Measurements from ENCODE around the gene ABHD4.
"Not testable (repeated sequence)": the region's sequence is repeated elsewhere in the genome, so short reads cannot be mapped to it uniquely, and the experiment has no call there.

Gene ABHD4

DNA sequence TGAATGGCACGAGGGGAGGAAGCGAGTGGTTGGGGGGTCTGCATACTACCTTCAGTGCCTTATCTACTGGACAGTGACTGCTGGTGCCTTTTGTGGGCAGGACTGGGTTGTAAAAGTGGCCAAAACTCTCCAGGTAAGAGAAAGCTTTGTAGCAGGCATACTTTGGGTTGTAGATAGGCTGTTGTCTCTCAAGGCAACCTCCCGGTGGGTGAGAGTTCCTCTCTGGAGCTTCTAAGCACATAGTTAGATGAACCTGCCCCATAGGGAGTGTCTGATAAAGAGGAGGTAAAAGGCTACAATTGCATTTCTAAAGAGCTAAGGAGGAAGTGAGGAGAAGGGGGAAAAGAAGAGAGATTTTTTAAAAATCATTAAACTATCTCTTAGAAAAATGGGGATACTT lies 4.9 kb upstream of the ABHD4 start:
- DNase-seq: no peak

DNA sequence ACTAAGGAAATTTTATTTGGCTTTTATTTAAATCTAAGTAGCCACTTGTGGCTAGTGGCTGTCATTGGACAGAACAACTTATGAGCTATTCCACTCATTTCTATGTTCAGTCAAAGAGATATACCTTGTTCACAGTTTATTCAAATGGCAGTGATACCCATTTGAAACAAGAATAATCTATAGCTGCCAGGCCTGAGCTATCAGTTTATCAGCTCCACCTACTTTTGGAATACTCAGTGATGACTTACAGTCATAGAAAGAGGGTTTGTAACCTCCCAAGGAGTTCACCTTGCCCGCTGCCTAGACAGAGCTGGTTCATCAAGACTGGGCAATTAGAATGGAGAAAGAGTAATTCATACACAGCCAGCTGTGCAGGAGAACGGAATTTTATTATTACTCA lies 4.5 kb upstream of the ABHD4 start:
- no peak for DNase-seq

DNA sequence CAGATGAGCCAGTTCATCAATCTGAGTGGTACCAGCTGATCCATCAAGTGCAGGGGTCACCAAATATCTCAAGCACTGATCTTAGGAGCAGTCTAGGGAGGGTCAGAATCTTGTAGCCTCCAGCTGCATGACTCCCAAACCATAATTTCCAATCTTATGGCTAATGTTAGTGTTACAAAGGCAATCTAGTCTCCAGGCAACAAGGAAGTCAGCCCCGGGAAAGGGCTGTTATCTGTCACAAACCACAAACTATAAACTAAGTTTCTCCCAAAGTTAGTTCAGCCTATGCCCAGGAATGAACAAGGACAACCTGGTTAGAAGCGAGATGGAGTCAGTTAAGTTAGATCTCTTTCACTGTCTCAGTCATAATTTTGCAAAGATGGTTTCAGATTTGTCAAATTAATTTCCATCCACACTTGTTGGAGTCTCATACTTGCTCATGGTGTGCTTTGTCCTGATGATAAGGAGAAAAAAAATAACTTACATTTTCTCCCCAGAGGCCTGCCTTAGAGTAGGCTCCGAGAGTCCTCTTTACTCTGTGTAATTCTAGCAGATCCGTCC lies 3.9 kb upstream of the ABHD4 start:
- DNase-seq: no peak

DNA sequence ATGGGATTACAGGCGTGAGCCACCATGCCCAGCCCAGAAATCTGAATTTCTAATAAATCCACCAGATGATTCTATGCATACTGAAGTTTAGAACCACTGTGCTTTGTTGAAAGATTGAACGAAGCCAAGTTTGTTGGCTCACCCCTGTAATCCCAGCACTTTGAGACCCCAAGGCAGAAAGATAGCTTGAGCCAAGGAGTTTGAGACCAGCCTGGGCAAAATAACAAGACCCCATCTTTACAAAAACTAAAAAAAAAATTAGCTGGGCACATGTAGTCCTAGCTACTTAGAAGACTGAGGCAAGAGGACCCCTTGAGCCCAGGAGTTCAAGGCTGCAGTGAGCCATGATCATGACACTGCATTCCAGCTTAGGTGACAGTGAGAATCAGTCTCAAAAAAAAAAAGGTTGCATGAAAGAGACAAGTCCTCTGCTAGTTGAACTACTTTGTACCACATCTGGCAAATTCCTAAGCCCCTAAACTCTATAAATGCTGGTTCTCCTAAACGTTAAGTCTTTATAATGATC lies 1.7 kb upstream of the ABHD4 start:
- no peak for DNase-seq

DNA sequence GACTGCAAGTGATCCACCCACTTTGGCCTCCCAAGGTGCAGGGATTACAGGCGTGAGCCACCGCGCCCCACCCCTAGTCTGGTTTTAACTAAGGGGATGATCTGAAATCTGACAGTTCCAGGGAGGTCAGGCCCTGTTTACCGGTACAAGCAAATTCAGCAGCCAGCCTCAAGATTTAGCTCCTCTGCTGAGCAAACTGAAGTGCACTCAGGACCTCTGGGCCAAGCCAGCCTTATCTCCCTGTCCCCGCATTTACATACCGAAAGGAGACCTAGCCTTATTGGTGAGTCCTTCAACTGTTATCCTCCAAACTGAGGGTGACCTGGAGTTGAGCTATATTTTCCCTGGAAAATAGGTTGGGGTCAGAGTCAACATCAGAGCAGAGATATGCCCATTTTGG lies 835 bp upstream of the ABHD4 start:
- DNase-seq: no peak

DNA sequence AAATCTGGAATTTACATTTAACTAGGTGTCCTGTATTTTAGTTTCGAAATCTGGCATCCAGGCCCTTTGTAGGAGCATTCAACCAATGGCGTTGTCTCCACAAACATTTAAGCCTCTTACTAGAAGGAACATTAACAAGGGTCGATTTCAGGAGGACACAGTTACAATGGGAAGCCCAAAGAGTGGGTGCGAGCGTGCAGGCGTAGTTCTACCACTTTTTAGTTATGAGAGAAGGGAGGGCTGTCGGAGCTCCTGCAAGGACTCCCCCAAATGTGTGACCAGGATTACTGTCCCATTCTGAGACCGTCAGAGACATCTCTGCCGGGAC lies 365 bp upstream of the ABHD4 start:
- DNase-seq: no peak

DNA sequence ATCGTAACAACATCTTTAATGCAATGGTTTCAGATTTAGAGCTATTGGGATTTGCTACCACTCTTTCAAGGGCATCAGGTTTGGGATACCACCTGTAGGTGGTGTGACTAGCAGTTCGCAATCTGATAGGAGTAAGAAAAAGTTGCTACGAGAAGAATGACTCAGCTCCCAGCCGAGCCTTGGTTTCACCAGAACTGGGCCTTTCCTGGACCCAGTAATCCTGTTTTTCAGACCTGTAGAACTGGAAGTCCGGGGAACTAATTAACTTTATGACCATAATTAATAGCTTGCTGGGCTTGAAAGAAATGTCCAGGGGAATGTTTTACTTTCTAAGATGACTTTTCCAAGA lies 770 bp downstream of the ABHD4 start:
- peak; percentile 53 for DNase-seq

DNA sequence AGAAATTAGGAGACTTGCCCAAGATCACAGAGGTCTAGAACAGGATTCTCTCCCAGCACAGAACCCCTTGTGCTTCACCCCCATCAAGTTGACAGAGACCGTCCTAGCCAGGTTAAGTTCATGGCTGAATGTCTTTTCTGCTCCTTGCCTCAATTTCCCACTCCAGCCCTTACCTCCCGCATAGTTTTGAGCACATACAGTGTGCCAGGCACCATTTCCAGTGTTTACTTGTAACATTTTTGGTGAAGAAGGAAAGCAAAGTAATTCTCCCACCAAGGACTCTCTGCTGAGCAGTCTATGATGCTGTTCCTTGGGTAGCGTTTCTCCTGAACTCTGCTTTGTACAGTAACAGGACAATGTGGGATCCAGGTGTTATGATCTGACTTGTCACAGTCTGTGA lies 1.2 kb downstream of the ABHD4 start:
- DNase-seq: no peak

DNA sequence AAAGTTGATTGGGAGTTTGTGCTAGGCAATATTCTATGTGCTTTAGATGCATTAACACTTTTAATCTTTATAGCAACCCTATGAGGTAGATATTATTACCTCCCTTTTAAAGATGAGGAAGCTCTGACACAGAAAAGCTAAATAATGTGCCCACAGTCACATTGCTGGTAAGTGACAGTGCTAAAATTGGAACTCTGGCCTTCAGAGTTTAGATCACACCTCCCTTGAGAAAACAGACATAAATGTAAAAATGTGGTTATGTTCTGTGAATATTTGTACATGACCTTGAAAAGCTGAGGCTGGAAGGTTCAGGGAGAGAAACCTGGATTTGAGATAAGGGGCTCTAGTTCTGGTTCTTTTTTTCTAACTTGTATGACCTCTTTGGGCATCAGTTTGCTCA lies 1.9 kb downstream of the ABHD4 start:
- DNase-seq: no peak

DNA sequence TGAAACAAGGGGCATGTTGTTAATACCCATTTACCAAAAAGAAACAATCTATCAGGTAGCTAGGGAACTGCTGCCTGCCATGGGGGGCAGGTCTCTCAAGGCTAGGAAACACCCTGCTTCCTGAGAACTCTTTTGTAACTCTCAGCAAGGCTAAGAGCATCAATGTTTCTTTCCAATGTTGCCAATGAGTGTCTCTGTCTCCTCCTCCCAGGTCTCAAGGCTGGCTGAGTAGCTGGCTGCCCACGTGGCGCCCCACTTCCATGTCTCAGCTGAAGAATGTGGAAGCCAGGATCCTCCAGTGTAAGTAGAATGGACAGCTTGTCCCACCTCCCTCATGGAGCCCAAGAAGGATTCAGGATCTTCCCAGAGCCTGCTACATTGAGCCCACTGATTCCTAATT lies 3.4 kb downstream of the ABHD4 start:
- no peak for DNase-seq

DNA sequence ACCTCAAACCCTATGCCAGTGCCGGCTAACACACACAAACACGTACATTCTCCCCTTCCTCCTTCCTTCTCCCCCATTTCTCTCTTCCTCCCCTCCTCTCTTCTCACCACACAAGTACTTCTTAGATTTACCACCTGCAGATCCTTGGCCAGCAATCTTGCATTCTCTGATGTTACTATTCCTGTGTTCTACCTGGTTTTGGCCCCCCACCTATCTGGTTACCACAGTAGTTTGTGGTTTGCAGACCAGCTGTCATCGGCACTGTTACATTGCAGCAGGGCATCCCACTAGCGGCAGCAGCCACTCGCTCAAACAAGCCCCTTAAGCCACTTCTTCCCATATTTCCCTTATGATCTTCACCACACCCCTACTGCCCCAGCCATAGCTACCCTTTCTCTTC lies 3.9 kb downstream of the ABHD4 start:
- DNase-seq: no peak

DNA sequence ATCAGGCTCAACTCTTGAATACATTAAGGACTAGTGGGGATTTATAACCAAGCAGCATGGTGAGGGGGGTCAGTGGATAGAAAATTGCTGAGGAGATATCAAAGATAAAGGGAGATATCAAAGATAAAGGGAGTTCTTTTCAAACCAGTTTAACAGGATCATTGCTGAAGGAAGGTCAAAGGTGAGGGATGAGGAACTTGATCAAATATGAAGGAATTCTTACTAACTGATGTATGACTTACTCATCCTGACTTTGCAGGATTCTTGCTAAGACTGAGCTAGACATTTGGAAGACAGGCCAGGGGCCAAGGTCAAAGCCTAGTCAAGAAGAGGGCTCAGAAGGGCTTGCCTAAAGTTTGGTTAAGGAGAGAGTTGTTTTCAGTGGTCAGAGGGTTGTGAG lies 4.8 kb downstream of the ABHD4 start:
- DNase-seq: peak; percentile 50

DNA sequence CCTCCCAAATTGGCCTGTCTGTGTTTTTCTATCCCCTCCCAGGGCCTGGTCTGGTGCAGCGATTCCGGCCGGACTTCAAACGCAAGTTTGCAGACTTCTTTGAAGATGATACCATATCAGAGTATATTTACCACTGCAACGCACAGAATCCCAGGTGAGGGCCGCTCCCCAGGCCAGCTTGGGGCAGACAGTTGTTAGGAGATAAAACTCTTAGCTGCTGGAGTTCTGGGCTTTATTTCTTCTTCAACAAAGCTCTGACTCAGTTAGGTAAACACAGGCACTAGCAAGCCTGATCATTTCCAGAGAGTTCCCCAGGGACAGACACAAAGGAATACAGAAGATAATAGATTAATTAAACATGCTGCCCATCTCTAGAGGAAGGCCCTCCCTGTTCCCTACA lies 8.3 kb downstream of the ABHD4 start:
- no peak for DNase-seq

DNA sequence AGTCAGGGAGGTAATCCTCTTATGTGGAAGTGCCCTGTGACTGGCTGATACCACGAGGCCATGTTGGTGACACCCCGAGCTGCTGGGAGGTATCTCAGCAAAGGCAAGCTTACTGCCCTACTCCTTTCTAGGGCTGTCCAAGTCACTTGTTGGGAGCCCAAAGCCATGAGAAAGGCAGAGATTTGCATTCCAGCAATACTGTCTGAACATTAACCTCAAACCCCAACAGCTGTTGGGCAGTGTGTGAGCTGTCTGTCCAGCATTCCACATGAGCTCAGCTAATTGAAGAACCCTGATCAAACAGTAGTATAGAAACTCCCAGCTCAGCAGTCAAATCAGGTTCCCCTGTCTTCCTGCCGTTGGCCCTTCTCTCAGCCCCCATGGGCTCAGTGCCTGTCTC lies 9.2 kb downstream of the ABHD4 start:
- peak; percentile 45 for DNase-seq

DNA sequence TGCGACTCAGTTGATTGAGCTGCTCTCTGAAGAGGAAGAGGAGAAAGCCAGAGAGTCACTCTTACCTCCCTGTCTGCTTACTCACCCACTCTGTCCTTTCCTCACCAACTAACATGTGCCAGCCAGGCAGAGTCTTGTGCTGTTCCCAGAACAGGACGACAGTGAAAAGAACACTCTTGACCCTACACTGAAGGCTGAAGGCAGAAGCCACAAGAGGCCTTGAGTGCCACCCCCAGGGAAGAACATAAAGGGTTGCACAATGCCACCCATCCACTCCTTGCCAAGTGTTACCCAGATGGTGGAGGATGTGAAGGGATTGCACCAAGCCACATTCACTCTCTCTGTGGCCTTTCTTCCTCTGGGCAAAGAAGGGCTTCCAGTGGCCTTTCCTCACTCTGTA lies 12.8 kb downstream of the ABHD4 start:
- no peak for DNase-seq

DNA sequence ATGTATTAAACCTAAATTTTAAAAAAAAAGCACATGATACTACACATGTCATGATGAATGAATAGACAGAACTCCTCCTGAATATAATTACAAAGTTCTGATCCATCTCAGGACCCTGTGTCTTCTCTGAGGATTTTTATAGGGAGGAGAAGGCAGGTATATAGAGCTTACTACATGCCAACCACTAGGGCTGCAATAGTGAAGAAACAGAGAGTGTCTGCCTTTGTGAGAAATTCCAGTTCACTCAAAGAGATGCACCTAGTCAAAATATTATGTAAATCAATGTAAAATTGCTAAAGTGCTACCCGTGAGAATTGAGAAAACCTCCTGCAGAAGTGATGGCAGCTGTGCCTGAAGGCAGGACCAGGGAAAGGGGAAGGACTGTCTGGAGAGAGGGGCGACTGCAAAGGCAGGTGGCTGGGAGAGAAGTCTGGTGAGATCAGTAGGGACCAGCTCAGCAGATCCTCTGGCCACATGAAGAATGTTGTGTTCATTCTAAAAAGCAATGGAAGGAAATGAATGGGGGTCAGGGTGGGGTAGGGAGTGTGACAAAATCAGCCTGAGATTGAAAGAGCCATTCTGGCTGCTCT lies 15.1 kb downstream of the ABHD4 start:
- peak; percentile 59 for DNase-seq

DNA sequence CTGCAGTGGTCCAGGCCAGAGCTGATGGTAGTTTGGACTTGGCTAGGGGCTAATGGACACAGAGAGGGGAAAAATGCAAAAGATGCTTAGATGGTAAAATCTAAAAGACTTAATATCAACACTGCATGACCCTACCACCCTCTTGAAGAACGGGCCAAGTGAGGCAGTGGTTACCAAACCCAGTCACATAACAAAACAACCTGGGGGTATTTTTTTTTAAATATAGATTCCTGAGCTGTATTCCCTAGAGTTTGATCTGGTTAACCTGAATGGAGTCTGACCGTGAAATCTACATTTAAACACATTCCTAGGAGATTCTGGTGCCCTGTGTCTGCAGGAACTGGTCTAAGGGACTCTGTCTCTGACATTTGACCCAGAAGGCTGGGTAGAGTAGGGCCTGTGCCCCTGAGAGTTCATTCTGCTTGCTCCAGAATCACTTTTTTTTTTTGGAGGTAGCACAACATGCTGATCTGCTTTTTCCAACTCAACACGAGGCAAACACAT lies 15.7 kb downstream of the ABHD4 start:
- DNase-seq: peak; percentile 77

DNA sequence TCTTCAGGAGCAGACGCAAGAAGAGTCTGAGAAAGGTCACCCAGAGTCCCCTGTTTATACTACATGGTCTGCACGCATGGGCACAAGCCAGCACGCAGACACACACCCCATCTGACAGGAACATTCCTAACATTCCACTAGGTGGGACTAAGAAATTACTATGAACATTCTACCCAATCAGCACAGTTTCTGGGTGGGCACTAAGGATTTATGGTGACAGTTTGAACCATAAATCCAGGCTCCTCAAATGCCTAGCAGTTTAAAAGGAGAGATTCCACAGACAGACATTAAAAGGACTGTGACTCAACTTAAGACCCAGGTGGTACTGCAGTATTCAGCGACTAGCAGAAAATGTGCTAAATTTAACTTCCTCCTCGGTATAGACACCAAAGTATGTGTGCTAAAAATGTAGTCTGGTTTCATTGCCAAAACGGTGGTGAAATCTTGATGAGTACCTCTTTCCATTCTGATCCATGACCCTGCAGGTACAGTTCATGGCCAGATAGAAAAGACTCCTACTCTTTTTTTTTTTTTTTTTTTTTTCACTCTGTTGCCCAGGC lies 16.2 kb downstream of the ABHD4 start:
- DNase-seq: peak; percentile 100

DNA sequence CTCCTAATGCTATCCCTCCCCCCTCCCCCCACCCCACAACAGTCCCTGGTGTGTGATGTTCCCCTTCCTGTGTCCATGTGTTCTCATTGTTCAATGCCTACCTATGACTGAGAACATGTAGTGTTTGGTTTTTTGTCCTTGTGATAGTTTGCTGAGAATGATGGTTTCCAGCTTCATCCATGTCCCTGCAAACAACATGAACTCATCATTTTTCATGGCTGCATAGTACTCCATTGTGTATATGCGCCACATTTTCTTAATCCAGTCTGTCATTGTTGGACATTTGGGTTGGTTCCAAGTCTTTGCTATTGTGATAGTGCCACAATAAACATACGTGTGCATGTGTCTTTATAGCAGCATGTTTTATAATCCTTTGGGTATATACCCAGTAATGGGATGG lies 17.7 kb downstream of the ABHD4 start:
- not testable (repeated sequence) for DNase-seq

DNA sequence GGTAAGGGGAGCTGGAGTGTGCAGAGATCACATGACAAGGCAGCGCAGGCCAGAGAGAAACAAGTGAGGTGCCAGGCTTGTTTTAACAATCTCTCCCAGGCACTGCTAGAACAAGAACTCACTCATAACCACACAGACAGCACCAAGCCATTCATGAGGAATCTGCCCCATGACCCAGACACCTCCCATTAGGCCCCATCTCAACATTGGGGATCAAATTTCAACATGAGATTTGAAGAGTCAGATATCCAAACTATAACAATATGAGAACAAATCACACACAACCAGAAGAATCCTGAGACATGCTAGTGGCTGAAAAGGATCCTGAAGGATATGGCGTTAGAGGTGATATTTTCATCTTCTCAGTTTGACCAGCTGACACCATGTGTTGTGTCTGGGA lies 24.2 kb downstream of the ABHD4 start:
- DNase-seq: peak; percentile 84

DNA sequence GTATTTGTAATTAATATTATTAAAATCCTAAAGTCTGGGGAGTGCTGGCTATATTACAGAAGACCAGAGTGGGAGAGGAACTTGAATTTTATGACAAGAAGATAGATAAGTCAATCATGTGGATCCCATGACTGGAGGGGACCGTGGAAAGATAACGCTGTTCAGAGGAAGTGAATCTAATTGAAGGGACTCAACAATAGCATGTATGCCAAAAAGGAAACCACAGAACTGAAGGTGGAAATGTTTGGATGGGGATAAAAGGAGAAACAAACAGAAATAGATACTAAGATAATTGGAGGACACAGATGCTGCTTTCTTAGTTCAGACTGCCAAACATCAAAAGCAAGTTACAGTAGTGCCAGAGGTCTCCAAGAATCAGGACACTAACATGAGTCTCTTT lies 24.9 kb downstream of the ABHD4 start:
- no peak for DNase-seq

DNA sequence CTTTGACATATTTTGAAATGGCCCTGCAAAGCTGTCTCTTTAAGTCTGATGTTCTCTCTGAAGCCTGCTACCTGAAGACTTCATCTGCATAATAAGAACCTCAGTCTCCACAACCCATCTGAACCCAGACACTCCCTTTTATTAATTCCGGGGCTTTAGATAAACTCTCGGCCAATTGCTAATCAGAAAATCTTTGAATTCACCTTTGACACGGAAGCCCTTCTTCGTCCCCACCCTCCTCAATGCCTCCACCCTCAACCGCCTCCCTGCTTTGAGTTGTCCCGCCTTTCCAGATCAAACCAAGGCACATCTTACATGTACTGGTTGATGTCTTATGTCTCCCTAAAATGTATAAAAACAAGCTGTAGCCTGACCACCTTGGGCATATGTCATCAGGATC lies 28.5 kb downstream of the ABHD4 start:
- DNase-seq: no peak

DNA sequence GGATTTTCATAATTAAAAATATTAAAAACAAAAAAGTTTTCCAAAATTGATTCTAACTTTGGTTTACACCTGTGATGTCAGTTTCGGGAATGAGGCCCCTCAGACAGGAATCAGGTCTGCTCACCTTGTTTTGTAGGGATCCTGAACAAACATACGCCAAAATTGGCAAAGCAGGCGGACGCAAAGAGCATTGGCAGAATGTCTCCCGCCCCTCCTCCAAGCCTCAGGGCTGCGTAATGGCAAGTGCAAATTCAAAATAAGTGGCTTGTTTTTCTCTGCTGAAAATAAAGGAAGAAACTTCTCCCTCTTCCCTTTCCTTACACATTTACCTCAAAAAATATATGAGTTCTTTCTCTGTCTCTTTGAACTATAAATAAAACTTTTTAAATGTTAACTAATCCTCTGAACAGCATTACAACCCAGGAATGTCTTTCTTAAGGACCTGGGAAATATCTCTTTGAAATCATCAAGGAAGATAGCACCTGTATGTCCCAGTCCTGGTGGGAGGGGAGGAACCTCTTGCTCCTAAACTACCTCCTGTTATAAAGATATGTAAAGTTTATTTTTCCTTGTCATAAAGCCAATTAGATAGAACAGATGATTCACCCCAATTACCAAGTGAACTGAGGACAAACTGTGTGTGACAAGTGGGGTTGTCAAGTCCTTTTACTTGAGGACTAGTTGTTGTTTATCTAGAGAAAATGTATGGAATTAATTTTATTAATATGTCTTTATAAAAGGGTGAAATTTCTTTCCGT lies 29.6 kb downstream of the ABHD4 start:
- DNase-seq: no peak

DNA sequence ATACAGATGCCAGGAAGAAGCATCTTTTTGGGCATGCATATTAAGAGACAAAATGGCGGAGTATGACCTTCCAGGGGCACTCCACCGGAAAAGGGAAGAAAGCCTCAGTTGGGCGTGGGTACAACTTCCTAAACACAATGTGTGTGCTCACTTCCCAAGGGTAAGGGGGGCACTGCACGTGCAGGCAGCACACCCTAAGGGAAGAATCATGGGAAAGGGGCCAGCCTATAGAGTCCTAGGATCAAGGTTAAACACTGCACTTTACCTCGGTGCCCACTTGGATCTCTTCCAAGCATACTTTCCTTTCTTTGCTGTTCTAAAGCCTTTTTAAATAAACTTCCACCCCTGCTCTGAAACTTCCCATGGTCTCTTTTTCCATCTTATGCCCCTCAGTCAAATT lies 31.3 kb downstream of the ABHD4 start:
- no peak for DNase-seq

Measured in fibroblast of upper back skin (primary cell).